NCI-H2171 treated with DMSO at 0.1 percent for 48 hours (cell line): ENCODE results near the gene RAMP1.
A peak's percentile ranks its signal among the peaks of the same experiment; 100 is the strongest.
"Not testable (repeated sequence)": the region's sequence is repeated elsewhere in the genome, so short reads cannot be mapped to it uniquely, and the experiment has no call there.

ENCODE experiments used
- DNase-seq: peaks from one replicate; lab custom pipeline; 2025; lab: John Stamatoyannopoulos, UW

RAMP1 gene

DNA sequence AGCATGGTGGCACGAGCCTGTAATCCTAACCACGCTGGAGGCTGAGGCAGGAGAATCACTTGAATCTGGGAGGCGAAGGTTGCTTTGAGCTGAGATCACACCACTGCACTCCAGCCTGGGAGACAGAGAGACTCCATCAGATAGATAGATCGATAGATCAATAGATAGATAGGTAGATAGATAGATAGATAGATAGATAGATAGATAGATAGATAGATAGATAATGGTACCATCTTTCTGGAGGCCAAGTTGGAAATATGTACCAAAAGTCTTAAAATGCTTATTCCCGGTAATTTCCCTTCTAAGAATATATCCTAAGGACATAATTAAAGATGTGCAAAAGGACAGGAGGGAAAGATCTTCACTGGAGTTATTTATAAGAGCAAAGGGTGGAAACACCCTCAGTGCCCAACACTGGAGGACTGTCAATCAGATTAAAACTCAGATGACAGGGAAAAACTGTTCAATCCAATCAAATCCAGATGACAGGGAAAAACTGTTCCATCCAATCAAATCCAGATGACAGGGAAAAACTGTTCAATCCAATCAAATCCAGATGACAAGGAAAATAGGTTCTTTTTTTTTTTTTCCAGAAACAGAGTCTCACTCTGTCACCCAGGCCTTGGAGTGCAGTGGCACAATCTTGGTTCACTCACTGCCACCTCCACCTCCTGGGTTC is 58.4 kb downstream of the RAMP1 start:
- no peak for DNase-seq

DNA sequence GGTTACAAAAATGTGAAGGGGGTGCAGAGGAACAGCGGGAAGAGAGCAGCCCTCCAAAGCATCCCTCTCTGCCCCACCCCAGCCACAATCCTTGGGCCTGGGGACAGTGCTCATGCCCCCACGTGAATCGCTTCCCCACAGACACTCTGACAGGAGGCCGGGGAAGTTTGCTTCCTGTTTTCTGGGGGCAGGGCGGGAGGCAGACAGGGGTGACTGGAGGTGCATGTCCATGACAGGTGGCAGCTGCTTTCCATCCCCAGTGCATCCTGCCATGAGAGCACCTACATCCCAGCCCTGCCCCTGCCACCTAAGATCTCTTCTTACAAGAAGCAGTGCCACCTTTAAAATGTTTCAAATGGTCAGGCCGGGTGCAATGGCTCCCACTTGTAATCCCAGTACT is 60.2 kb downstream of the RAMP1 start:
- DNase-seq = no peak

DNA sequence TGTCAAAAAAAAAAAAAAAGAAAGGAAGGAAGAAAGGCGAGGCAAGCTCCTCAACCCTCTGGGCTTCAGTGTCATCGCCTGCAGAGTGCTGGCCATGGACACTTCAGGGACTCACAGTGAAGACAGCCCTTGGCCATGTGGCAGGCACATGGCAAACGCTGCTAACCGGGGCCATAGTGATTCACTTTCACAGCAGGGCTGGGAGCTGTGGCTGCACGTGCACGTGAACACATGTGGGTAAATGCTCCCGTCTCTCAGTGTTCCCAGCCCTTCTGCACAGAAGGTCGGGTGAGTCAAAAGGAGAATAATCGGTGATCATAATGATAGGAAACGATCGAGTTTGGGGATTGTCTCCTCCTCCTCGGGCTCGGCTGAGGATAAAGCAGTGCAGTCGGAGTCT is 61.2 kb downstream of the RAMP1 start:
- DNase-seq = no peak

DNA sequence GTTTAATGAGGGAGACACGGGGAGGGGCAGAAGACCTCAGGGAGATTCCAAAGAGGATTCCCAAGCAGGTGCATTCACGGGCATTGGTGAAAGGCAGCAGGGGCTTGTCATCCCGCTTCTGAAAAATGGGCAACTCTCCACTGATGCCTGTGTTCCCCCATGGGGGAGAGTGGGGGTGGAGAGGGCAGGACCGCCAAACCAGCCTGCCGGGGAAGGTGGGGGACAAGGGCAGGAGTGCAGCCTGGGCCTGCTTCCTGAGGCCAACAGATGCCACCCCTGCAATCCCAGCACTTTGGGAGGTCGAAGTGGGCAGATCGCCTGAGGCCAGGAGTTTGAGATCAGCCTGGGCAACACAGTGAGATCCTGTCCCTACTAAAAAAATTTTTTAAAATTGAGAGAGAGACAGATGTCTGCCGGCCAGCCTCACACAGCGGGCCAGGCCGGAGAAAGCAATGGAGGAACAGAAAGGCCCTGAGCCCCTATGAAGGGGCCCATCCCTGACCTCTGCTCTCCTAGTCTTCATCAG is 62.6 kb downstream of the RAMP1 start:
- no peak for DNase-seq

DNA sequence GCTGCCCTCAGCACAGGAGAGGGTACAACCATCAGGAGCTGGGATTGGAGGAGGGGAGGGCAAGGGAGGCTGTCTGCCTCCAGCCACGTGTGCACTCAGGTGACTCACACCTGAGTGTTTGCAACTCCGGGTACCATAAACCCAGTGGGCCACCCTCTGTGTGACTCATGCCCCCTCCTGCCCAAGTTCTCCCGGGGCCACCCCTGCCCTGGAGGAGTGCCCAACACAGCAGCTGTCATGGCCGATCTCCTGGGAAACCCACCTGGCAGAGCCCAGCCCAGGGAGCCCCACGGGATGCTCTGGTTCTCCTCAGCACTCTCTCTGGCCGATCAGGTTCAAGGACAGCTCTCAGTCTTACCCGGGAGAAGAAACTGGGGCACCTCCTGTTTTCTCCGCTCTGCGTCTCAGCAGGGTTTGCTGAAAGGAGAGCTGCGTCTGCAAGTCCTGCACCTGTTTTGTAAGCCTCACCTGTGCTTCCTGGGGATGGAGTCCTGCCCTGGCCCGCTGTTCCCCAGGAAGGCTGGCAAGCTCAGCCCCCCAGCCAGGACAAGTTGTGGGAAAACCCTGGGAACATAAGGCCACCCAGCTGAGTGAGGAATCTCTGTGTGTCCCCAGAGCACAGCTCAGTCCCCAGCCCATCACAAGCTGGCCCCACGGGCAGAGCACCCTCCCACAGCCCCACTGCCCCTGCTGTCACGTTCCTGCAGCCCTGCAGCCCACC is 63.4 kb downstream of the RAMP1 start:
- DNase-seq = peak; percentile 97

DNA sequence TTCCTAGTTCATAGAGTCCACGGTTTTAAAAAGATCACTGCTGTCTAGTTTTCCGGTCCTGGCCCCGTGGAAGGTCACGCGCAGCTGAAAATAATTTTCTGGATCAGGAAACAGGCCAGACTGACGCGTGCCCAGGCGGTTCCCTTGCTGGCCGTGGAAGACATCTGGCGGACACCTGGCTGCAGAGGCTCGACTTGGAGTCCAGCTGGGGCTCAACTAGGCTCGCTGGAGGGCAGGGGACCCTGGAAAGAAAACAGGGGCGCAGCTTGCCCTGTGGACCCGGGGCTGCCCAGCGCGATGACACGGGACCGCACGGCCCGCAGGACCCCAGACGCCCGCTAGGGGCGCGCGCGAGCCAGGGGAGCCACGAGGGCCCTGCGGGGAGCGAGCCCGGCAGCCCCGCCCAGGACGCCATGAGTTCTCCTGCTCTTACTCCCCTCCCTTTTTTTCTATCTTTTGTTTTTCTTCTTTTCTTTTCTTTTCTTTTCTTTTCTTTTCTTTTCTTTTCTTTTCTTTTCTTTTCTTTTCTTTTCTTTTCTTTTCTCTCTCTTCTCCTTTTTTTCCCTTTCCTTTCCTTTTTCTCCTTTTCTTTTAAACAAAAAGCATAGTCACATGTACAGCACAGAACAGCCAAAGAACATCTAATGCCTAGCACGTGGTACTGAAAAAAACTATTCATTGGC is 64.2 kb downstream of the RAMP1 start:
- peak; percentile 64 for DNase-seq

DNA sequence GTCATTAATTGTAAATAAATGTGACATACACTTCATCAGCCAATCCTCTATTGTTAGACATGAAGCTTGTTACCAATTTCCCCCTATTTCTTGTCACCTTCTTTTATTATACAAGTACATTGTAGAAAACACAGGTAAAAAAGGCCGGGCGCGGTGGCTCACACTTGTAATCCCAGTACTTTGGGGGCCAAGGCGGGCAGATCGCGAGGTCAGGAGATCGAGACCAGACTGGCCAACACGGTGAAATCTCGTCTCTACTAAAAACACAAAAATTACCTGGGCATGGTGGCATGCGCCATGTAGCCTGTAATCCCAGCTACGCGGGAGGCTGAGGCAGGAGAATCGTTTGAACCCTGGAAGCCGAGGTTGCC is 64.7 kb downstream of the RAMP1 start:
- no peak for DNase-seq

DNA sequence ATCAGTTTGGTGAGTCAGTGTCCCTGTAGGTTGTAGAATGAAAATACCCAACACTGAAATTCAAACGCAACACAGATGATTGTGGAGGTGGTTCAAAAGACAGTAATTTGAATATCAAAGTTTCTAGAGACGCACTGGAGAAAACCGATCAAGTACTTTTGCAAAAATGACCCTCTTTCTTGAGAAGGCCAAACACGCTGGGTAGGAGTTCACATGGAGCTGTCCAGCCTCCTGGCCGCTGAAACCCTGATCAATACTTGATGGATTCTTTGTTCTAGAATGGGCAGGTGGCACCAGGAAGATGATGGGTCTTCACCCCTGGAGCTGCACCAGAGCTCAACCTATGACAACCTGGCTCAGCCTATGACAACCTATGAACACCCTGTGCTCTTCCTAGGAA is 67.7 kb downstream of the RAMP1 start:
- no peak for DNase-seq

DNA sequence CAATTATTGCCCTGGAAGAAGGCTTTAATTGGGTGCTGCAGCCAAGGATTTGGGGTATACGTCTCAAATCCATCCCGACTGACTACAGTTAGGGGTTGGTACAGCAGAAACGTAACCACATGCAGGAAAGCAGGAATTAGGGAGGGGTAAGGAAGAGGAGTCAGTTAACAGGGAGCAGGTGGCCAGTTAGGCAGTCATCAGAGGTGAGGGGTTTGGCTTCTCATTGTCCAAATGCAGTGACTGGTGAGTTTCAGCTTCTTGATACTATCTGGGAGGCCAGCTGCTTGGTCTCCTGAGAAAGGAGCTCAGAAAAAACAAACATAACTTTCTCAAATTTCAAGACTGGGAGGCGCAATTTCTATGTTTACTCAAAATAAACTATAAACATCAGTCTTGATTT is 68.6 kb downstream of the RAMP1 start:
- DNase-seq = peak; percentile 71

DNA sequence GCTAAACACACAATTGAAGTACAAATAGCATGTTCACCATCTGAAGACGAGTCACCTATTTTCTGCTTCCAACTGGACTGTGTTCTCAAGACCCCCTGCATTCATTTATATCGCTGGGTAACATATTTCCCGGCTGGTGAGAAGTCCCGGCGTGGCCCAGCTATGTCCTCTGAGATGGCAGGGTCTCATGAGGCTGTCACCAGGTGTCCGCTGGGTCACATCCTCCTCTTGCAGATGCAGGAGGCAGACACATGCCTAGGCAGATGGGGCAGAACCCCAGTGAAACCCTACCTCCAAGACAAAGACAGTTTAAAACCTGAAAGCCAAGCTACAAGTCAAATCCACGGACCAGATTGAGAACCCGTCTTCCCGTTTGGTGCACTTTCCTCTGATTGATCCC is 70.6 kb downstream of the RAMP1 start:
- DNase-seq = no peak

DNA sequence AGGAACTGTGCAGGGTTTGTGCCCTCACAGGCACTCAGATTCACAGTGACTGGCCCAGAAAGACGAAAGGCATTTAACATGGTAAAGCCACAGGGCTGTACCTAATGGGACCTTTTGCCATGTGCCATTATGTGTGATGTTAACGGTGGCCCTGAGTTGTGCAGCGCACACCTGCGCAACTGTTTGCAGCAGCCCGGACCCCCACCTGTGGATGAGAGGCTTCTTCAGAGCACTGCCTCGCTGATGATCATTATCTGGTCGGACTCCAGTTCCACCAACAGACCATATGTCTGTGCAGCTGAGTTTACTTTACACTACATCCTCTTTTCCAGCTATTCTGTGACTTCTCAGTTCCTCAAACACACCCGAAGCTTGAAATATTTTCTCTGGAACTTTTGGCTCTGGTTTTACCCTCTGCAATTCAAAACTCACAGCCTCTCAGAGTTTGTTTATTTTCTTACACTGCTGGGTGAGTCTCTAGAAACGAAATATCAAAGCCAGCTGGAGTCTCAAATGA is 71.8 kb downstream of the RAMP1 start:
- peak; percentile 19 for DNase-seq

DNA sequence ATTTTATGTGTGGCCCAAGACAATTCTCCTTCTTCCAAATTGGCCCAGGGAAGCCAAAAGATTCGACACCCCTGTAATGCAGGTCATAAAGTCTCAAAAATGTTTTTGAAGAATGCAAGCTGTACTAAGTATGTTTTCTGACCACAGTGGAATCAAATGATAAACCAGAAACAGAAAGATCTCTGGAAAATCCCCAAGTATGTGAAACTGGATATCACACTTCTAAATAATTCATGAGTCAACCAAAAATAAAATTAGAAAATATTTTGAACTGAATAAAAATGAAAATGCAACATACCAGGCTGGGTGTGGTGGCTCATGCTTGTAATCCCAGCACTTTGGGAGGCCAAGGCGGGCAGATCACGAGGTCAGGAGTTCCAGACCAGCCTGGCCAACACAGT is 73.3 kb downstream of the RAMP1 start:
- no peak for DNase-seq

DNA sequence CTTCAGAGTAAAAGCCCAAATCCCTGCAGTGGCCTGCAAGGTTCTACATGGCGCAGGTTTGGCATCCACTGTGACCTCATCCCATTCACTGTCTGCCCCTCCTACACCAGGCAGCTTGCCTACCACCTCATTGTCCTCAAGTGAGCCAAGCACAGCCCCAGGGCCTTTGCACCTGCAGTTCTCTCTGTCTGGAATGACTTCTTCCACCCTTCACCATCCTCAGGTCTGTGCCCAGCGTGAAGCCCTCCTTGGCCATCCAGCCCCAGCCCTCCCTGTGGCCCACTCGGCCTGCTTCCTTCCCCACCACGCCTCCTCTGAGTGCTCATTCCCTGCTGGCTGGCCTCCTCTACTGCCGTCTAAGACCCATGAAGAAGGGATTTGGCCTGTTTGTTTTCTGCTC is 74.8 kb downstream of the RAMP1 start:
- DNase-seq = no peak

DNA sequence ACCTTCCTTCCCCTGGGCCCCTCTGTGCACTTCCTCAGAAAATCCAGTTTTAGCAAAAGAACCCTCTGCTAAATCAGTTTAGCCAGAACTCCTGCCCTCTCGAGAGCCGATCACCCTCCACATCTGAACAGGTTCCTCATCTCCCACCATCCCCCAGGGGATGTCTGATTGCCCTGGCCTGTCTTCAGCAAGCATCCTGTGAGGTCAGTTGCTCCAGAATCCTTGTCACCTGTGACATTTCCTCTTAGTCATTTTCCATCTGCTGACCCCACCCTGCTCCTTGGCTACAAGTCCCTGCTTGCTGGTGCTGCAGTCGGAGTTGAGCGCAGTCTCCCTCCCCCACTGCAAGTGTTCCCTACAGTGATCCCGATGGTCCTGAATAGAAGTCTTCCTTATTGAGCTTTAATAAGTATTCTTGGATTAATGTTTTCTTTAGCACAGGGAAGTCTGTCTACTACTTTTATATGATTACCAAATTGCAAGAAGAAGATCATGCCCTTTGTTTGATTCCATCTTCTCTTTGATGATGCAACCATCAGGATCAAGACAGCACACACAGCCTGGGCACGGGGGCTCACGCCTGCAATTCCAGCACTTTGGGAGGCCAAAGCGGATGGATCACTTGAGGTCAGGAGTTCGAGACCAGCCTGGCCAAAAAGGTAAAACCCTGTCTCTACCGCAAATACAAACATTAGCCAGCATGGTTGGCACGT is 76.5 kb downstream of the RAMP1 start:
- peak; percentile 57 for DNase-seq

DNA sequence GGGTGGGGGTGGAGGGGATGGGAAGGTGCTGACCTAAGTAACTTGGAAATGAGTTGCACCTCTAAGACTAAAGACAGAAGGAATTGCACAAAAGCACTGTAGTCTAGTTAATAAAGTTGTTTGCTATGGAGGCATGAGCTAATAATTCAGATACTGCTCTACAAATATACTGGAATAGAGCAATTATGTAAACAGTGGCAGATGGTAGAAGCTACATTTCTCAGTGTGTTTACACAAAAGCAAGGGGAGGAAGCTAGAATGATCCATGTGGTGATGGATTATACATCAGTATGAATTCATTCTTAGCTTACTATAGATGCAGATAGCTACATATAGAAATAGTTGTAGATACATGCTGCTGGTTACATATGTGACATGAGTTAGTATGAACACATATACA is 79.8 kb downstream of the RAMP1 start:
- peak; percentile 57 for DNase-seq

DNA sequence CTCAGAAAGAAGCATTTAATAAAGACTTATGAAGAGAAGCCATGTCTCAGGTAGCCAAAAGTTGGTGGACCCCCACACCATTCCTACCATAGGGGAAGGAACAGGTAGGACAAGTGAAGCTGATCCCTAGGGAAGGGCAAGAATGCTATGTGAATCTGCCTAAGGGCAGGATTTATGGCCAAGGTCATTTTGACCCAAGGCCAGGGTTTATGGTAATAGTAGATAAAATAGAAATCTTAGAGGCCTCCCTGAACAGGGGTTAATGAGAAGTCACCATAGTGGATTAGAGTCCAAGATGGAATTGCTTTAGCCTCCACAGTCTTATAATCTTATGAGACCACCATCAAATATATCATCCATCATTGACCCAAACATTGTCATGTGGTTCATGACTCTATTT is 81.4 kb downstream of the RAMP1 start:
- DNase-seq = no peak

DNA sequence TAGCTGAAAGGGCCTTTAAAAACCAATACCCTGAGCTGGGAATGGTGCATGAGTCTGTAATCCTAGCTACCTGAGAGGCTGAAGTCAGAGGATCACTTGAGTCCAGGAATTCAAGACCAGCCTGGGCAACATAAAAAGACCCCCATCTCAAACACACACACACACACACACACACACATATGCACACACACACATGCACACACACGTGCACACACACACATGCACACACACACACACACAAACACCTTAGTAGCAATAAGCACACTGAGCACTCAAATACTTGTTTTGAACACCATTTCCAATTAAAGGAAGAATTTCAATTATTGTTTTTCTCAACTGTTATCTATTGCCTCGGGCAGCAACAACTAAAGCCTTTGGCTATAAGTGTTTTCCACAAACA is 81.8 kb downstream of the RAMP1 start:
- no peak for DNase-seq

DNA sequence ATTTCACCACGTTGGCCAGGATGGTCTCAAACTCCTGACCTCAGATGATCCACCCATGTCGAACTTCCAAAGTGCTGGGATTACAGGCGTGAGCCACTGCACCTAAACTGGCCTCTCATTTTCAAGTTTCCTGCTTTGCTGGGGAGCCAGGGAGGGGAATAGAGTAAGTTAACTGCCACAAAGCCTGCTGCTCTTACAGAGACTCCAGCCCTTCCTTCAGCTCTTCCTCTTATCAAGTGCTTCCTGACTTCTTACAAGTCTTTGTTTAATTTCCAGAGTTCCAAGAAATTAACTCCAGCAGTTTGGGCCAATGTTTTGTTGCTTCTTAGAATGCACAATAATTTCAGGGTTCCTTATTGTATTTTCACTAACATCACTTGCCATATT is 83.1 kb downstream of the RAMP1 start:
- no peak for DNase-seq

DNA sequence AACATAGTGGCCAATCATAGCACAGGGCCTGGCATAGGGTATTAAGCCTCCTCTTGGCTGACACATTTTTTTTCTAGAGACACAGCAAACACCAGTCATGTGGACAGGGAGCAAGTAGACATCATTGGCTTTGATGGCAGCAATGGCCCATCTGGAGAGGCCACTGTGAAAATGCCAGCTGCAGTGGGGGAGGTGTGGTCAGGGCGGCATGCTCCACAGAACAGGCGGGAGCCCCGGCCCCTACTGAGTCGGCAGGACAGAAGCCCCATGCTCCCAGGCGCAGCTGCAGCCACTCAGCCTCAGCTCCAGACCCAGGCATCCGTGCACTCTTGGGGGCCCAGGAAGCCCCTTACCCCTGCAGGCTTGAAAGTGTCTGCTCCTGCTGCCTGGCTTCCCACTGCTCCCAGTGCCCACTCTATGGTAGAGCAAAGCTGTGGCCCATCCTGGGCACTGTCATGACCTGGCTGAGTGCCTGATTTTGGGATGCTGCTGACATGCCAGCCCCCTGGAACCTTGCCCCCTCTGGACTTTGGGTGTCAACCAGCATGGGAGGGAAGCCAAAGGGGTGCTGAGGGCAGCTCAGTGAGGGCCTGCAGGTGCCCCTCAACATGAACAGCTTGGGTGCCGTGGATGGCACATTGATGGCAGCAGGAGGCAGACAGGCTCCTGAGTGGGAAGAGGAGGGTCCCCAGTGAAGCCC is 84.1 kb downstream of the RAMP1 start:
- no peak for DNase-seq

DNA sequence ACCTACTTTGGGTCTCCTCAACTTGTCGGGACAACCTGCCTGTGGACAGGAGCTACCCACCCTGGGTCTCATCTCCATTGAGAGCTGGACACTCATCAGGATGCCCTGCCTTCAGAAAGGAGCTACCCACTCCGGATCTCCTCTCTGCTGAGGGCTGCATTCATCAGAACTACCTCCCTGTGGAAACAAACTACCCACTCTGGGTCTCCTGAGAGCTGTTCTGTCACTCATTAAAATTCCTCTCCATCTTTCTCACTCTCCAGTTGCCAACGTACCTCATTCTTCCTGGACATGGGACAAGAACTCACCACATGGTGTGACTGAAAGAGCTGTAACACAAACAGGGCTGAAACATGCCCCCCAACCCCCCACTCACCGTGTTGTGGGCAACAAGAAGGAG is 84.9 kb downstream of the RAMP1 start:
- DNase-seq = no peak

DNA sequence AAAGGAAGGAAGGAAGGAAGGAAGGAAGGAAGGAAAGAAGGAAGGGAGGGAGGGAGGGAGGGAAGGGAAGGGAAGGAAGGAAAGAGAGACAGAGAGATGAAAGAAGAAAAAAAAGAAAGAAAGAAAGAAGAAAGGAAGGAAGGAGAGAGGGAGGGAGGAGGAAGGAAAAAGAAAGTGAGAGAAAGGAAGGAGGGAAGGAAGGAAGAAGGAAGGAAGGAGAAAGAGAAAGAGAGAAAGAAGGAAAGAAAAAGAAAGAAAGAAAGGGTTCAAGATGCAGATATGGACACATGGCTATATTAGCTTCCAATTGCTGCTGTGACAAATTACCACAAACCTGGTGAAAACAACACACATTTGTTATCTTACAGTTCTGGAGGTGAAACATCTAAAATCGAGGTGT is 87.0 kb downstream of the RAMP1 start:
- DNase-seq = no peak

DNA sequence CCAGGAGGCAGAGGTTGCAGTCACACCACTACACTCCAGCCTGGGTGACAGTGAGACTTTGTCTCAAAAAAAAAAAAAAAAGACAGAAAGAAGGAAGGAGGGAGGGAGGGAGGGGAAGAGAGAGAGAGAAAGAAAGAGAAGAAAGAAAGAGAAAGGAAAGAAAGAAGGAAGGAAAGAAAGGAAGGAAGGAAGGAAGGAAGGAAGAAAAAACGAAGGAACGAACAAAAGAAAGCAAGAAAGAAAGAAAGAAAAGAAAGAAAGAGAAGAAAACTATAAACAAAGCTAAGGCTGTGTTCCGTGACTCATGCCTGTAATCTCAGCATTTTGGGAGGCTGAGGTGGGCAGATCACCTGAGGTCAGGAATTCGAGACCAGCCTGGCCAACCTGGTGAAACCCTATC is 91.9 kb downstream of the RAMP1 start:
- not testable (repeated sequence) for DNase-seq
